Measurements from ENCODE around the gene LCE1E.
A peak's percentile ranks its signal among the peaks of the same experiment; 100 is the strongest.

LCE1E gene

DNA sequence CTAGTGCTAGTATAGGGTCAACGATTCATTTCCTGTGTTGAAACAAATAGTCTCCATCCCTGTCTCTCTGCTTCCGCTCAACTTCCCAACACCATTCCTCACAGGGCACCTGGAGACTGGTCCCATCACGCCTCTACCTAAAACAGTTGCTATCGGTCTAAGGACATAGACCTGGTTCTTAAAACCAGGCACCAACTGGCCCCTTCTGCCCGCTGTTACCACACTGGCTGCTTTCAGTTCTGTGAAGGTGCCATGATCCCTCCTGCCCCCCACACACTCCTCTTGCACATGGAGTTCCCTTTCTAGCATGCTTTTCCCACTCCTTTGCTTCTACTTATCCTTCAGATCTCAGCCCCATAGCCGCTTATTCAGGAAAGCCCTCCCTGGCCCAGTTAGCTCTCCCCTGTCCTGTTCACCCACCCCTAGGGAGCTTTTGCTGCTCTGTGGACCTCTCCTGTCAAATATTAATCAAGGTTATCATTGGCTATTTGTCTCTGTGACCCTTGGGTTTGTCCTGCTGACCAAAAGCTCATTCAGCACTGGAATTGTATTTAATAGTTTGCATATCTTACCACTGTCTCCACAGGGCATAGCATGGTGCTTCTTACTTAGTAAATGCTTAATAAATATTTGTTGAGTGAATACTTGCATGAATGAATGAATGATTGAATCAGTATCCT is 40.2 kb upstream of the LCE1E start:
- no peak for TF ChIP-seq CTCF (IDR thresholded peaks at IDR 0.05; ENCODE audit: insufficient read depth, low read depth, low read length, missing control alignments)
- no peak overlapping the region for H3K4me3 ChIP-seq (ENCODE audit: low read length)
- no peak for DNase-seq (ENCODE audit: low read depth)

- TF ChIP-seq CTCF (IDR thresholded peaks at IDR 0.05; ENCODE audit: insufficient read depth, low read depth, low read length, missing control alignments): no peak
- no peak overlapping the region for H3K4me3 ChIP-seq (ENCODE audit: low read length)
- DNase-seq (ENCODE audit: low read depth): peak; percentile 48
Observed at GRCh38 chr1:152747831-152748230, 38.2 kb upstream of the LCE1E start.

GRCh38 chr1:152752225-152752624 is 33.8 kb upstream of the LCE1E start:
- peak; percentile 96 for DNase-seq (ENCODE audit: low read depth)
- TF ChIP-seq CTCF (IDR thresholded peaks at IDR 0.05; ENCODE audit: insufficient read depth, low read depth, low read length, missing control alignments): no peak
- H3K4me3 ChIP-seq (ENCODE audit: low read length): no peak overlapping the region

- no peak for DNase-seq (ENCODE audit: low read depth)
- no peak overlapping the region for H3K4me3 ChIP-seq (ENCODE audit: low read length)
- no peak for TF ChIP-seq CTCF (IDR thresholded peaks at IDR 0.05; ENCODE audit: insufficient read depth, low read depth, low read length, missing control alignments)
Observed at GRCh38 chr1:152753586-152753985, 32.5 kb upstream of the LCE1E start.

DNA sequence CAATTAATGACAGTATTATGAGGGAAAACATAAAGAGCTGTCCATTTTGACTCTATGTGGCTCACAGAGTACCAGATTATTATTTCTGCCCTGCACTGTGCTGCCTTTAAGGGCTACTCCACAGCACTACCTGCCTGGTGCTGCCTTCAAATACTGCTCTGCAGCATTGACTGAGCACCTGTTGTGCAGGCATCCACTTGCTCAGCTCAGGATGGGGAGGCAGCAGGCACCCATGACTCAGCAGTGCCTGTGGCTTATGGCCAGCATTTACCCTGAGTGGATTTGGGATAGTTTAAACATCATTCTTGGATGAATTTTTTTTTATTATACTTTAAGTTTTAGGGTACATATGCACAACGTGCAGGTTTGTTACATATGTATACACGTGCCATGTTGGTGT is 29.2 kb upstream of the LCE1E start:
- no peak overlapping the region for H3K4me3 ChIP-seq (ENCODE audit: low read length)
- DNase-seq (ENCODE audit: low read depth): peak; percentile 82
- no peak for TF ChIP-seq CTCF (IDR thresholded peaks at IDR 0.05; ENCODE audit: insufficient read depth, low read depth, low read length, missing control alignments)

GRCh38 chr1:152757747-152758146 is 28.3 kb upstream of the LCE1E start, which contains the start of gene KPRP:
Gene KPRP (plus strand): TSS chr1:152758025. CDS start chr1:152759589, 1,564 bp downstream.
- DNase-seq (ENCODE audit: low read depth): peak; percentile 43
- TF ChIP-seq CTCF (IDR thresholded peaks at IDR 0.05; ENCODE audit: insufficient read depth, low read depth, low read length, missing control alignments): no peak
- H3K4me3 ChIP-seq (ENCODE audit: low read length): no peak within 1 kb of the TSS

DNA sequence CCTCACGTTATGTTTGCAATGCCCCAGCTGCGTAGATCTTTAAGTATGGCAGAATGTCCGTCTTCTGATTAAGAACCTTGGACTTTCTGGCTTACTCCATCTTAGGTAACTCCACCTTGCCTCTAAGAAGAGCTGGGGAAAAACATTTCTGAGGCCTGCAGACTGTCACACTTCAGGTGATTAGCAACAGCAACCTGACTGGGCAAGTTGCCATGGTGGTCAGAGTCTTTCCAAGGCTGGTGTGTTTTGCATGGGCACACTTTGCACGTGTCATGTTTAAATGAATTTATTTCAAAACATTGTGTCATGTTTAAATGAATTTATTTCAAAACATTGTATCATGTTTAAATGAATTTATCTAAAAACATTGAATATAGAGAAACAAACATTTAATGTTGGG is 27.4 kb upstream of the LCE1E start:
- TF ChIP-seq CTCF (IDR thresholded peaks at IDR 0.05; ENCODE audit: insufficient read depth, low read depth, low read length, missing control alignments): no peak
- no peak for DNase-seq (ENCODE audit: low read depth)
- no peak overlapping the region for H3K4me3 ChIP-seq (ENCODE audit: low read length)

All from epithelial cell of esophagus (primary cell).